Eye (tissue), 1 donor: ENCODE measurements around the gene USF2.

Source experiments
- DNase-seq: peaks from one replicate; pipeline ENCODE4 v3.0.0-alpha.2; 2015

Gene USF2

GRCh38 chr19:35265900-35266519 is 2.8 kb upstream of the USF2 start:
- DNase-seq, result no peak

- DNase-seq, result no peak
Observed at GRCh38 chr19:35266520-35267352, 2.0 kb upstream of the USF2 start.

- DNase-seq, result no peak
Observed at GRCh38 chr19:35267353-35267817, 1.4 kb upstream of the USF2 start.

- peak; percentile 90 for DNase-seq
Observed at GRCh38 chr19:35267818-35268535, 785 bp upstream of the USF2 start.

- peak; percentile 91 for DNase-seq
Observed at GRCh38 chr19:35269438-35270117, 816 bp downstream of the USF2 start.

GRCh38 chr19:35270381-35270811 is 1.6 kb downstream of the USF2 start:
- no peak for DNase-seq

GRCh38 chr19:35271546-35271945 is 2.8 kb downstream of the USF2 start:
- DNase-seq, result no peak

GRCh38 chr19:35272122-35272719 is 3.5 kb downstream of the USF2 start:
- no peak for DNase-seq

- DNase-seq, result no peak
Observed at GRCh38 chr19:35272954-35273649, 4.3 kb downstream of the USF2 start.

- DNase-seq, result no peak
Observed at GRCh38 chr19:35273686-35274259, 5.0 kb downstream of the USF2 start.

- DNase-seq, result no peak
Observed at GRCh38 chr19:35274323-35274722, 5.6 kb downstream of the USF2 start.

GRCh38 chr19:35276706-35277281 is 8.0 kb downstream of the USF2 start:
- no peak for DNase-seq

- DNase-seq, result no peak
Observed at GRCh38 chr19:35278578-35279284, 10.0 kb downstream of the USF2 start.

- no peak for DNase-seq
Observed at GRCh38 chr19:35279374-35279773, 10.6 kb downstream of the USF2 start.

- no peak for DNase-seq
Observed at GRCh38 chr19:35279985-35280821, 11.4 kb downstream of the USF2 start.

- no peak for DNase-seq
Observed at GRCh38 chr19:35281303-35281702, 12.5 kb downstream of the USF2 start.

- no peak for DNase-seq
Observed at GRCh38 chr19:35284153-35285094, 15.7 kb downstream of the USF2 start.

- DNase-seq, result no peak
Observed at GRCh38 chr19:35285095-35285449, 16.3 kb downstream of the USF2 start.
